HG02571 (cell line): ENCODE results near the gene SPTLC3.

Source experiments
- ATAC-seq: cut with Tn5 transposase; IDR thresholded peaks from one replicate; pipeline ENCODE4 v1.9.1; 2021; ENCODE audit warnings: mild to moderate bottlenecking, moderate library complexity; ENCODE audit not compliant: unreplicated experiment

Gene SPTLC3

GRCh38 chr20:13028673-13029072, 19.9 kb downstream of the SPTLC3 start:
- no peak for ATAC-seq

GRCh38 chr20:13029687-13030375, 21.1 kb downstream of the SPTLC3 start:
- no peak for ATAC-seq

- no peak for ATAC-seq
Measured at GRCh38 chr20:13031751-13032150, 23.0 kb downstream of the SPTLC3 start.

- no peak for ATAC-seq
Measured at GRCh38 chr20:13034115-13034514, 25.3 kb downstream of the SPTLC3 start.

- ATAC-seq: no peak
Measured at GRCh38 chr20:13034936-13035335, 26.2 kb downstream of the SPTLC3 start.

GRCh38 chr20:13035399-13036152, 26.8 kb downstream of the SPTLC3 start:
- no peak for ATAC-seq

GRCh38 chr20:13037727-13038126, 29.0 kb downstream of the SPTLC3 start:
- ATAC-seq: no peak

GRCh38 chr20:13041574-13042457, 33.0 kb downstream of the SPTLC3 start:
- no peak for ATAC-seq

GRCh38 chr20:13042458-13042794, 33.7 kb downstream of the SPTLC3 start:
- no peak for ATAC-seq

GRCh38 chr20:13046409-13046808, 37.6 kb downstream of the SPTLC3 start:
- ATAC-seq: no peak

- no peak for ATAC-seq
Measured at GRCh38 chr20:13054011-13054410, 45.2 kb downstream of the SPTLC3 start.

- no peak for ATAC-seq
Measured at GRCh38 chr20:13058666-13059389, 50.1 kb downstream of the SPTLC3 start.

- ATAC-seq: no peak
Measured at GRCh38 chr20:13059398-13060136, 50.8 kb downstream of the SPTLC3 start.

- ATAC-seq: no peak
Measured at GRCh38 chr20:13060327-13060726, 51.6 kb downstream of the SPTLC3 start.

- no peak for ATAC-seq
Measured at GRCh38 chr20:13061381-13061780, 52.6 kb downstream of the SPTLC3 start.

- no peak for ATAC-seq
Measured at GRCh38 chr20:13062789-13063188, 54.0 kb downstream of the SPTLC3 start.

- no peak for ATAC-seq
Measured at GRCh38 chr20:13068336-13068735, 59.6 kb downstream of the SPTLC3 start.

- no peak for ATAC-seq
Measured at GRCh38 chr20:13081877-13082276, 73.1 kb downstream of the SPTLC3 start.

- ATAC-seq: no peak
Measured at GRCh38 chr20:13082378-13082777, 73.6 kb downstream of the SPTLC3 start.

- no peak for ATAC-seq
Measured at GRCh38 chr20:13085275-13085674, 76.5 kb downstream of the SPTLC3 start.
